ENCODE results near the gene KANTR.

The KANTR gene

GRCh38 chrX:53081925-53082772 is 11.8 kb upstream of the KANTR start, which contains the start of gene TSPYL2:
TSS of gene TSPYL2 (plus strand) at chrX:53082367. CDS start at chrX:53082499, 132 bp downstream.
- peak; percentile 93 for DNase-seq

DNA sequence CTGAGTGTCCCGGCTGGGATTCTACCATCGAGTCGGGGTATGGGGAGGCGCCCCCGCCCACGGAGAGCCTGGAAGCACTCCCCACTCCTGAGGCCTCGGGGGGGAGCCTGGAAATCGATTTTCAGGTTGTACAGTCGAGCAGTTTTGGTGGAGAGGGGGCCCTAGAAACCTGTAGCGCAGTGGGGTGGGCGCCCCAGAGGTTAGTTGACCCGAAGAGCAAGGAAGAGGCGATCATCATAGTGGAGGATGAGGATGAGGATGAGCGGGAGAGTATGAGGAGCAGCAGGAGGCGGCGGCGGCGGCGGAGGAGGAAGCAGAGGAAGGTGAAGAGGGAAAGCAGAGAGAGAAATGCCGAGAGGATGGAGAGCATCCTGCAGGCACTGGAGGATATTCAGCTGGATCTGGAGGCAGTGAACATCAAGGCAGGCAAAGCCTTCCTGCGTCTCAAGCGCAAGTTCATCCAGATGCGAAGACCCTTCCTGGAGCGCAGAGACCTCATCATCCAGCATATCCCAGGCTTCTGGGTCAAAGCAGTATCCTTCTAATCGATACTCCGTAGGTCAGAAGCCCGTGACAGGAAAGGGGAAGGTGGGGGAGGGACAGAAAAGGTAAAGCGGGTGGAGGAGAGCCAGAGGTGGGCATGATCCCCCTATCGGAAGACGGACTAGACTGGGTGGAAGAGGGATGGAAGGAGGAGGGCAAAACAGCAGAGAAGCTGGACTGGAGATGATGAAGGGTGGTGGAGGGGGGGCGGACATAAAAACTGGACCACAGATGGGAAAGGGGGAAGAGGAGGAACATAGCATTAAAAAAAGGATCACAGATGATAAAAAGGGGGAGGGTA is 10.9 kb upstream of the KANTR start:
- DNase-seq: no peak

GRCh38 chrX:53084043-53084570 is 9.8 kb upstream of the KANTR start:
- DNase-seq: no peak

GRCh38 chrX:53084863-53085262 is 9.1 kb upstream of the KANTR start:
- no peak for DNase-seq

DNA sequence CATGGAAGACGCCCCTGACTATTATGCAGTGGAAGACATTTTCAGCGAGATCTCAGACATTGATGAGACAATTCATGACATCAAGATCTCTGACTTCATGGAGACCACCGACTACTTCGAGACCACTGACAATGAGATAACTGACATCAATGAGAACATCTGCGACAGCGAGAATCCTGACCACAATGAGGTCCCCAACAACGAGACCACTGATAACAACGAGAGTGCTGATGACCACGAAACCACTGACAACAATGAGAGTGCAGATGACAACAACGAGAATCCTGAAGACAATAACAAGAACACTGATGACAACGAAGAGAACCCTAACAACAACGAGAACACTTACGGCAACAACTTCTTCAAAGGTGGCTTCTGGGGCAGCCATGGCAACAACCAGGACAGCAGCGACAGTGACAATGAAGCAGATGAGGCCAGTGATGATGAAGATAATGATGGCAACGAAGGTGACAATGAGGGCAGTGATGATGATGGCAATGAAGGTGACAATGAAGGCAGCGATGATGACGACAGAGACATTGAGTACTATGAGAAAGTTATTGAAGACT is 8.2 kb upstream of the KANTR start:
- DNase-seq: no peak

DNA sequence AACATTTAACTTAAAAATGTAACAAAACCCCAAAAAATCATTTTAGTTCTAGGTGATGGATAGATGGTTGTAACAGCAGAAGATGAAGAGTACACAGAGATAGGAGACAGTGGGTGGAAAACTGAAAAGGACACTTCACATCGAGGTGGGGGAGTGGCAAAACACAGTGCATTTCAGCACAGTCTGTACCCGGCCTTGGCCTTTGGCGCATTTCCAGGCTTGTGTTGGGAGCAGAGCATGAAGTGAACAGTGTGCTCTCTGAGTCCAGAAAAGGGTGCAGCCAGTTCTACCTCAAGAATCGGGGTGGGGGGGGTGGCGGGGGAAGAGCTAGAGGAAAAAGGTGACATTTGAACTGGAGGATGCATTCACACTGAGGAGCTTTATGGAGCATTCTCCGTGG is 7.5 kb upstream of the KANTR start:
- no peak for DNase-seq

- DNase-seq: no peak
These were observed 6.5 kb upstream of the KANTR start for GRCh38 chrX:53087388-53087831.

DNA sequence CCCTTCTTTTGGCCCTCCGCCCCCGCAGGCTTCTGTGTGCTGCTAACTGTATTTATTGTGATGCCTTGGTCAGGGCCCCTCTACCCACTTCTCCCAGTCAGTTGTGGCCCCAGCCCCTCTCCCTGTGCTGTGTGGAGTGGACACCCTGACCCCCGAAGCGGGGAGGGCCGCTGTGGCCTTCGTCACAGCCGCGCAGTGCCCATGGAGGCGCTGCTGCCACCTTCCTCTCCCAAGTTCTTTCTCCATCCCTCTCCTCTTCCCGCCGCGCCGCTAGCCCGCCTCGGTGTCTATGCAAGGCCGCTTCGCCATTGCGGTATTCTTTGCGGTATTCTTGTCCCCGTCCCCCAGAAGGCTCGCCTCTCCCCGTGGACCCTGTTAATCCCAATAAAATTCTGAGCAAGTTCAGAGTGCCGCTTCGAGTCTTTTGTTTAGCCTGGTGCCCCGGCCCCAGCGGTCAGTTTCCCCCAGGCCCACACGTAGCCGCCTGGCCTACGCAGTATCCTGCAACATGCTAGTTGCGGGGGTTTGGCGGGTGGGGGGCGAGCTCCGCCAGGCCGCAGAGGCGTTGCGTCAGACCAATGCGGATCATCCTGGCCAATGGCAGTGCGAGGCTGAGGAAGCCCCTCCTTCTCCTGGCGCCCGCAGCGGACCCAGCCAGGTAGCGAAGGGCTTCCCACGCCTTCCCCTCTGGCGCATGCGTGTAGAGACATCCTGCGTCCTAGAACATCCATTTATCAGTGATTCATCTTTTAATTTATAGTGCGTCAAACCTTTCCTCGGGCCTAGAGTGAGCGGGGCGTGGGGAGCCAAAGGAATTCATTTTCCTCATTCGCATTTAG is 5.6 kb upstream of the KANTR start:
- DNase-seq: peak; percentile 79

DNA sequence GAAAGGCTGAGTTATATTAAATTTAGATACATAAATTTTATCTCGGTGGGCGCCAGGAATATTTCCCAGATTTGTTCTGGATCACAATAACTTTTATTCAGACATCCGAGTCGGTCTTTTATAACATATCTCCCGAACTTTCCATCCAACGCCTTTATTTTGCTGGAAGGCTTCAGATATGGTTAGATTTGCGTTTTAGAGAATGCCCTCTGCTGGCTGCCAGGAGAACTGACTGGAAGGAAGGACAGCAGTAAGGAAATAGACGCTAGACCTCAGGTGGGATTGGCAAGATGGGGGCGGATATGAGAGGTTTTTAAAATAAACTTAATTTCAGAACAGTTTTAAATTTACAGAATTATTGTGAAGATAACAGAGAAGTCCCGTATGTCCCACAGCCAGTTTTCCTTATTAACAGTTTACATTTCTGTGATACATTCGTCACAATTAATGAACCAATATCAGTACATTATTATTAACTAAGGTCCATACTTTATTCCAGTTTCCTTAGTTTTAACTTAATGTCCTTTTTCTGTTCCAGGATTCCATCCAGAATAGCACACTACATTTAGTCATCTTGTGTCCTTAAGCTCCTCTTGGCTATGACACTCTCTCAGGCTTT is 4.6 kb upstream of the KANTR start:
- no peak for DNase-seq

DNA sequence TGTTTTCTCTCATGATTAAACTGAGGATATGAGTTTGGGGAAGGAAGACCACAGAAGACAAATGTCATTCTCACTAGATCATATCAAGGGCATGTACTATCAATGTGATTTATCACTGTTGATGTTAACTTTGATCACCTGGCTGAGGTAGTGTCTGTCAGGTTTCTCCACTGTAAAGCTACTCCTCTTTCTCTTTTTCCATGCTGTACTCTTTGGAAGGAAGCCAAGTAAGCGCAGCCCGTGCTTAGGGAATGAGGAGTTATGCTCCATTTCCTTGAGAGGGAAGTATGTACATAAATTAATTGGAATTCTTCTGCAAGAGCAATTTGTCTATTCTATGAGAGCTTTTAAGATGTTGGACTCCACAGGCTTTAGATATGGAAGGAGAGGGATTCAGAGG is 4.0 kb upstream of the KANTR start:
- no peak for DNase-seq

- DNase-seq: no peak
These were observed 2.6 kb upstream of the KANTR start for GRCh38 chrX:53091354-53091753.

GRCh38 chrX:53093177-53093655 is 726 bp upstream of the KANTR start:
- peak; percentile 70 for DNase-seq

DNA sequence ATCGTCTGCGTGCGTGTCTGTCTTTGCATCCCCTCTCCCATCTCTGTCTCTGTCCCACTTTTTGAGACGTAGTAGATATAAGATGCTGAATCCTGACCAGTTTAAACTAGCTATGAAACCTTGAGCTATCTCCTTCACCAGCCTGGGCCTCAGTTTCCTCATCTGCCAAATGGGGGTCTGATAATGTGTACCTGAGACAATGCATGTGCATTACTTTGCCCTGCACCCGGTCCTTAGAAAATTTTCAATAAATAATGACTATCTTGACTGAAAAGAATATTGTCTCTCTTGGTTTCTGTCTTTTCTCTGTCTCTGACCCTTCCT is 602 bp downstream of the KANTR start:
- no peak for DNase-seq

- DNase-seq: no peak
These were observed 1.9 kb downstream of the KANTR start for GRCh38 chrX:53095796-53096195.

DNA sequence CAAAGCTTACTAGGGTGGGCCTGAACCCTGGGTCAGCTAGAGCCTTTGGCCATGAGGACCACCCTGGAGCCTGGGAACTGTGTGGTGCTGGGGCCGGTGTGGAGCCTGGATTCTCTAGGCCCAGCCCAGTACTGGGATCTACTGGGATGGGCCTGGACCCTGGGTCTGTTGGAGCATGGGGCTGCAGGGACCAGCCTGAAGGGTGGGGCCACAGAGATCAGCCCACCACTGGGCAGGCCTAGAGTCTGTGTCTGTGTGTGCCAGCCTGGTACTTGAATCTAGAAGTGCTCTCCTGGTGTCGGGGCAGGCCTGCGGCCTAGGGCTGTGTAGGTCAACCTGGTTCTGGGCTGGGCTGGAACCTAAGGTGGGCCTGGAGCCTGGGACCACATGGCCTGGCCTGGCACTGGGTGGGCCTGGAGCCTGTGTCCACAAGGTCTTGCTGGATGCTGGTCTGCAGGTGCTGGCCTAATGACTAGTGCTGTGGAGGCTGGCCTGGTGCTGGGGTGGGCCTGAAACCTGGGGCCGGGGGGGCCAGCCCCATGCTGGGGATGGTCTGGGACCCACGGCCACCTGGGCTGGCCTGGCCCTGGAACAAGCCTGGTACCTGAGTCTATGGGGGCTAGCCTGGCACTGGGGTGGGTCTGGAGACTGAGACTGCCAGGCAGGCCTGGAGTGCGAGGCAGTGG is 21.1 kb downstream of the KANTR start:
- no peak for DNase-seq

DNA sequence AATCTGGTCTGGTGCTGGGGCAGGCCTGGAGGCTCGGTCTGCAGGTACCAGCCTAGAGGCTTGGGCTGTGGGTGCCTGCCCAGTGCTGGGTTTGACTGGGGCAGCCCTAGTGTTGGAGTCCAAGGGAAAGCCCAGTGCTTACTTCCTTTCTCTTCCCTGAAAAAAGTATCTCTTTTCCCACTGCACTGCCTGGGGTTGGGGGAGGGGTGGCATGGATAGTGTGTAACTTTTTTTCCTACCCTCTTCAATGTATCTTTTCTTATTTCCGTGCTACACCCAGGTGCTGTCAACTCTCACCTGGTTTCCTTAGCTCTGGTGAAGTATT is 21.6 kb downstream of the KANTR start:
- no peak for DNase-seq

DNA sequence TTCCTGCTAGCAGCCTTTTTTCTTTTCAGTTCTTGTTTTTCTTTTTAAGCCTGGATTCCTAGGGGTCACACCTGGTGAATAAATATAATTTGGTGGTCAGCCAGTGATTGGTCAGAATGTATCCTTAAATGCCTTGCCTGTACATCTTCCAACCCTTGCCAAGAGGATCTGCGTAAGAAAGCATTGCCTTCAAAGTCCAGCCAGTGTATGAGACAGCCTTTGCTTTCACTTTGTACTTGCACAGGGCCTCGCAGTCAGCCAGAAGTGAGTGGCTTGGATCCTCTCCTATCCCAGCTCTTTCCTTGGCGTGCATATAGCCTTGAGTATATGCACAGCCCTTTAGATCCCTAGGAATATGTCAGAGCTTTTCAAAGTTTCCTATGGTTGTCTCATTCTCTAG is 22.2 kb downstream of the KANTR start:
- no peak for DNase-seq

DNA sequence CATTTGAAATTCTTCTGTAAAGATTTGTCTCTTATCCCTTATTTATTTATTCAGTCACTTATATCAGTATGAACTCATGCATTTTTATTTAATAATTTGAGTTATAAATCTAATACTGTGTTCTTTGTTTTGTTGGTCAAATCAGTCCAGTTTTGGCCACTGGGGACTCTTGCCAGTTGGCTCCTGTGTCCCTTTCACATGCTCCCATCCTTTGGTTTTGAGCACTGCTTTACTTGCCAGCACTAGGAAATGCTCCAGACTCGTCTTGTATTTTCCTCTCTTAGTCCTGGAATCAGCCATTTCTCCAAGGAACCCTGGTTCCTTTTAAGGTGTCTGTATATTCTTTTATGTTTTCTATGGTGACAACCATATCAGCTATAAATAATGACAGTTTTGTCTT is 28.1 kb downstream of the KANTR start:
- DNase-seq: no peak

DNA sequence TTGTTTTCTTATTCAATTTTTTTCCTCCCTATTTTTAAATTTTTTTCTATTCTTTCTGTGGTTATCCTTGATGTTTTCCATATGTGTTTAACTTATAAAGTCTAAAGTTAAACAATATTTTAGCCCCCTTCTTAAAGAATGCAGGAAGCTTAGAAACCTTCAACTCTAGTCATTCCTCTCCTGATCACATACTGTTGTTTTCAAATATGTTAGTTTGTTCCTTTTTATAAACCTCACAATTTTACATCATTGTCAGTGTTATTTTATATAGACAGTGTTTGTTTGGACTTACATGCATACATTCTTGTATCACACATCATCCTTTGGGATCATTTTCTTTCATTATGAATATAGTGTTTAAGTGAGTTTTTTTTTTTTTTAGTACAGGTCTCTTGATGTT is 31.6 kb downstream of the KANTR start:
- no peak for DNase-seq

GRCh38 chrX:53126377-53126776 is 32.4 kb downstream of the KANTR start:
- DNase-seq: no peak

DNA sequence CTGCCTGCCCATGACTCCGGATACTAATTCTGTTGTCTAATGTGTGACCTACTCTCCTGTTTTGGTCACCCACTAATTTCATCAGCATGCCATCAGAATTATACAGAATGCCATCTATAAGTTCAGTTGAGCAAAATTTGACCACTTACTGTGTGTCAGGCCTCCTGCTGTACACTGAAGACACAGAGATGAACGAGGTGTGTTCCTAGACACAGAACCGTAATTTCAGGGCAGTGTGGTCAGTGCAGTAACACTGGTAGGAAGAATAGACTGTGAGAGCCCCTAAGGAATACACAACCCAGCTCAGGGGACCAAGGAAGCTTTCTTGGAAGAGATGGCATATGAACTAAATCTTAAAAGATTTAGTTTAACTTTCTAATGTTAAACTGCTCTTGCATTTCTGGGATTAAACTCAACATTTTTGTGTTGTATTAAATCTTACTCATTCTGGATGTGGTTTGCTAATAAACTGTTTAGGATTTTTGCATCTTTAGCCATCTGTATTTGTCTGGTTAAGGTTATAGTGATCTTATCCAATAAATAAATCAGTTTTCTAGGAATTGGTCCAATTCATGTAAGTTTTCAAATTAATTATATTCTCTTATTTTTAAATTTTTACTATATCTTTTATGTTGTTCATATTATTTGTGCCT is 34.3 kb downstream of the KANTR start:
- no peak for DNase-seq

Data from activated CD4-positive, alpha-beta T cell treated with anti-CD3 and anti-CD28 coated beads, Interleukin-2, amount 50 U/mL, for 1 hour (primary cell).